K562 (cell line): ENCODE results near the gene CA6. TPM values are rescaled to one million over a fixed set of nuclear protein-coding genes. Genes with fewer than 3 reads are reported as not detected.

Experiments used
- ARID4B ChIP-seq: sonication (generic); formaldehyde crosslinking; IDR thresholded peaks from 2 replicates; pipeline ENCODE4 v1.8.0; 2022; ENCODE audit warnings: mild to moderate bottlenecking, missing genetic modification reagents
- BRF1 ChIP-seq: IDR thresholded peaks from 3 replicates; pipeline ENCODE4 v1.6.1; 2011; ENCODE audit warnings: borderline replicate concordance, mild to moderate bottlenecking; ENCODE audit not compliant: insufficient read length; ENCODE audit errors: extremely low read depth
- ERF ChIP-seq: fragments of 450-650 bp; formaldehyde crosslinking; IDR thresholded peaks from 2 replicates; pipeline ENCODE4 v1.4.0; 2020; ENCODE audit warnings: mild to moderate bottlenecking, mixed read lengths
- FOXO4 ChIP-seq: fragments of 450-650 bp; formaldehyde crosslinking; IDR thresholded peaks from 2 replicates; pipeline ENCODE4 v1.4.0; 2020; ENCODE audit warnings: mild to moderate bottlenecking, moderate library complexity
- MTA2 ChIP-seq: fragments of 450-650 bp; IDR thresholded peaks from 2 replicates; pipeline ENCODE4 v1.6.1; 2016; ENCODE audit warnings: low read depth
- RREB1 ChIP-seq: fragments of 250-450 bp; sonication (Bioruptor Pico); IDR thresholded peaks from 2 replicates; pipeline ENCODE4 v1.4.0; 2020
- SFPQ ChIP-seq: fragments of 200-400 bp; formaldehyde crosslinking; IDR thresholded peaks from 2 replicates; pipeline ENCODE4 v1.6.1; 2017; ENCODE audit warnings: mild to moderate bottlenecking, low read depth, low read length, moderate library complexity
- ZMIZ1 ChIP-seq, 2 experiments: fragments of 150-350 bp in 1 of 2; IDR thresholded peaks; 2 replicates each; pipeline ENCODE4 v1.6.1; 2012 to 2016; ENCODE audit warnings: low read depth in 2 of 2, low read length in 2 of 2, mild to moderate bottlenecking in 1 of 2, moderate library complexity in 1 of 2
- ZNF165 ChIP-seq: fragments of 250-450 bp; sonication (Bioruptor Pico); IDR thresholded peaks from 2 replicates; pipeline ENCODE4 v1.4.0; 2020; ENCODE audit warnings: borderline replicate concordance
- ZNF695 ChIP-seq: fragments of 450-650 bp; formaldehyde crosslinking; IDR thresholded peaks from 2 replicates; pipeline ENCODE4 v1.4.0; 2020; ENCODE audit warnings: mild to moderate bottlenecking, moderate library complexity
- polyA plus RNA-seq, 8 experiments: library from polyadenylated mRNA; depleted of rRNA in 4 of 8; stranded (reverse) in 5 of 8; unstranded in 3 of 8; fragments of >200 nt; fragmentation: Nextera tagmentation in 2 of 8; fragmentation: Illumina TruSeq in 1 of 8; extraction: Ambion mirVana in 2 of 8; extraction: Trizol in 1 of 8; gene quantifications; 2 replicates each; pipeline versions ENCODE4 v1.2.1 to v1.2.3, GENCODE V29; 2011 to 2014; ENCODE audit warnings: inconsistent platforms in 1 of 8, missing spikeins in 1 of 8
- total RNA-seq, 7 experiments: library from RNA; depleted of rRNA in 6 of 7; stranded (reverse); fragments of >200 nt in 6 of 7; fragmentation: Illumina TruSeq in 2 of 7; extraction: Trizol in 2 of 7; gene quantifications; 2 replicates each; pipeline versions ENCODE4 v1.2.1 to v1.2.3, GENCODE V29; 2011 to 2021; ENCODE audit warnings: low replicate concordance in 1 of 7

CA6 gene
- total and polyA plus RNA-seq, 9 of the 15 experiments (the other 6 are each of a cell fraction or from before 2014, with no cell fraction given) = not detected

- TF ChIP-seq RREB1 (CRISPR knock-in tag) (no peak), FOXO4 (CRISPR knock-in tag) (no peak), SFPQ (no peak), ERF (CRISPR knock-in tag) (no peak), BRF1 (no peak), ARID4B (CRISPR knock-in tag) (no peak), ZMIZ1 (IDR thresholded peaks at IDR 0.05; ENCODE audit: low read depth in 2 of 2, low read length in 2 of 2) (no peak), ZNF695 (CRISPR knock-in tag) (no peak), ZNF165 (CRISPR knock-in tag) (no peak), MTA2 (no peak)
Measured at GRCh38 chr1:8939000-8939265, 6.7 kb upstream of the CA6 start (continued).
